ENCODE results near the gene QSOX2.

QSOX2 gene

GRCh38 chr9:136254381-136255165 is 9.0 kb upstream of the QSOX2 start:
- DNase-seq (ENCODE audit: low read depth in 2 of 2): no peak

GRCh38 chr9:136253246-136254130 is 7.9 kb upstream of the QSOX2 start:
- no peak for TF ChIP-seq CTCF (IDR thresholded peaks at IDR 0.05; ENCODE audit: low read depth, low read length)
- DNase-seq (ENCODE audit: low read depth in 2 of 2): no peak
- no peak overlapping the region for H3K4me3 ChIP-seq (replicated peaks in 1 of 2; ENCODE audit: low read depth in 2 of 2, low read length in 2 of 2)

More at GRCh38 chr9:136254381-136255165, 9.0 kb upstream of the QSOX2 start:
- TF ChIP-seq CTCF (IDR thresholded peaks at IDR 0.05; ENCODE audit: low read depth, low read length): peak; percentile 1
- H3K4me3 ChIP-seq (replicated peaks in 1 of 2; ENCODE audit: low read depth in 2 of 2, low read length in 2 of 2): no peak overlapping the region

GRCh38 chr9:136252846-136253245 is 7.2 kb upstream of the QSOX2 start:
- DNase-seq (ENCODE audit: low read depth in 2 of 2): no peak
- no peak for TF ChIP-seq CTCF (IDR thresholded peaks at IDR 0.05; ENCODE audit: low read depth, low read length)
- H3K4me3 ChIP-seq (replicated peaks in 1 of 2; ENCODE audit: low read depth in 2 of 2, low read length in 2 of 2): no peak overlapping the region

GRCh38 chr9:136252281-136252680 is 6.7 kb upstream of the QSOX2 start:
- no peak for TF ChIP-seq CTCF (IDR thresholded peaks at IDR 0.05; ENCODE audit: low read depth, low read length)
- H3K4me3 ChIP-seq (replicated peaks in 1 of 2; ENCODE audit: low read depth in 2 of 2, low read length in 2 of 2): no peak overlapping the region
- DNase-seq (ENCODE audit: low read depth in 2 of 2): no peak

GRCh38 chr9:136251264-136252115 is 5.9 kb upstream of the QSOX2 start:
- no peak overlapping the region for H3K4me3 ChIP-seq (replicated peaks in 1 of 2; ENCODE audit: low read depth in 2 of 2, low read length in 2 of 2)
- no peak for DNase-seq (ENCODE audit: low read depth in 2 of 2)
- TF ChIP-seq CTCF (IDR thresholded peaks at IDR 0.05; ENCODE audit: low read depth, low read length): no peak

GRCh38 chr9:136250676-136251075 is 5.1 kb upstream of the QSOX2 start:
- no peak for TF ChIP-seq CTCF (IDR thresholded peaks at IDR 0.05; ENCODE audit: low read depth, low read length)
- no peak for DNase-seq (ENCODE audit: low read depth in 2 of 2)
- H3K4me3 ChIP-seq (replicated peaks in 1 of 2; ENCODE audit: low read depth in 2 of 2, low read length in 2 of 2): no peak overlapping the region

Measured in cardiac fibroblast (primary cell).